ENCODE results near the gene TMUB1.
"Not testable (repeated sequence)": the region's sequence is repeated elsewhere in the genome, so short reads cannot be mapped to it uniquely, and the experiment has no call there.

TMUB1 gene

DNA sequence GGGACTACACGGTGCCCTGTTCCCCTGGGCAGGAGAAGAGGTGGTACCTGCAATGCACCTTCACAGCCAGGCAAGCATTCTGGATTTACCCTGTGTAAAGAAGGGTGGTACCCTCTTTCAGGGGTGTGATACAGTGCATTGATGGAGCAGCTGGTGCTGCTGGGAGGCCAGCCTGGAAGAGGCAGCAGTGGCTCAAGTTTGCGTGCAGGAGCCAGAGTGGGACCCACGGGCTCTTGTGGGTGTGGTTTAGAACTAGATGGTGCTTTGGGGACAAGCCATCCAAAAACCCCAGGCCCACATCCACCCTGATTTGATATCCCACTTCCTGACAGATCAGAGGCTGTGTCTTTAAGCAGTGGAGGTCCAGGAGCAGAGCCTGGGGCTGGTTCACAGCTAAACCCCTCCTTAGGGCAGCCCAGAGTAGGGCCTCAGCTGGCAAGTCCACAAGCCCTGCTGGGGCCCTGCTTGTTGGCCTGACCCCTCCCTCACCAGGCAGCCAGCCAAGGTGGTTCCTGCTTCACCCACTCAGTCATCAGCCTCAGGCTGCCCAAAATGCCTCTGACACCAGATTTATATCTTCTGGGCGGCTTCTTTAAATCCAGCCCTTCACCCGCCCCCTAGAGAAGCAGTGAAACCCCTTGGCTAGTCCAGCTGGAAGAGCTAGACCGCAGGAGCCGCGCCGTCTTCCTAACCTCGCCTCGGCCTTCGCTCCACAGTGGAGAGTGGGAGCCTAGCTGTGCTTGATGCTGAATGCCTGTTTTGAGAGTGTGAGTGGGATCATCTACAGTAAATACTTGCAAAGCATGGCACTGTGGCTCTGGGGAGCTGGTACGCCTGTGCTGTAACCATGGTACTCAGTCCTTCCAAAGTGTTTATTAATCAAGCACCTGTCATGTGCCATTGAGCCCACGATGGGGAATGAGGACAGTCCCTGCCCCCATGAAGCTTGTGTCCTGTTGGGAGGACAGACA lies 36.4 kb downstream of the TMUB1 start:
- H3K36me3 ChIP-seq (ENCODE audit: insufficient read depth, low read length): no peaks in the 10 kb centered on the region
- peaks cover 13% of the 10 kb centered on the region for H3K4me1 ChIP-seq (ENCODE audit: control insufficient read depth, insufficient read depth, low read length, unreplicated experiment)
- no peaks in the 10 kb centered on the region for H3K79me2 ChIP-seq (ENCODE audit: control insufficient read depth, insufficient read depth, low read length, unreplicated experiment)
- no peak overlapping the region for H2AFZ ChIP-seq (ENCODE audit: low read length, unreplicated experiment)
- H3K27me3 ChIP-seq (ENCODE audit: insufficient read depth, low read length): peaks cover 4% of the 10 kb centered on the region; the same call in 1 of the 2 replicates
- H3K27ac ChIP-seq (ENCODE audit: low read depth, low read length): no peak overlapping the region
- no peak overlapping the region for H3K4me3 ChIP-seq (ENCODE audit: low read depth, low read length)

- no peak overlapping the region for H2AFZ ChIP-seq (ENCODE audit: low read length, unreplicated experiment)
- H3K4me1 ChIP-seq (ENCODE audit: control insufficient read depth, insufficient read depth, low read length, unreplicated experiment): peaks cover 13% of the 10 kb centered on the region
- H3K27me3 ChIP-seq (ENCODE audit: insufficient read depth, low read length): peaks cover 4% of the 10 kb centered on the region; the same call in 1 of the 2 replicates
- H3K27ac ChIP-seq (ENCODE audit: low read depth, low read length): no peak overlapping the region
- H3K36me3 ChIP-seq (ENCODE audit: insufficient read depth, low read length): no peaks in the 10 kb centered on the region
- H3K4me3 ChIP-seq (ENCODE audit: low read depth, low read length): no peak overlapping the region
- H3K79me2 ChIP-seq (ENCODE audit: control insufficient read depth, insufficient read depth, low read length, unreplicated experiment): no peaks in the 10 kb centered on the region
These were observed 37.3 kb downstream of the TMUB1 start for GRCh38 chr7:151045967-151046366.

GRCh38 chr7:151045262-151045661 lies 38.0 kb downstream of the TMUB1 start:
- no peak overlapping the region for H2AFZ ChIP-seq (ENCODE audit: low read length, unreplicated experiment)
- no peaks in the 10 kb centered on the region for H3K79me2 ChIP-seq (ENCODE audit: control insufficient read depth, insufficient read depth, low read length, unreplicated experiment)
- no peaks in the 10 kb centered on the region for H3K27me3 ChIP-seq (ENCODE audit: insufficient read depth, low read length)
- no peaks in the 10 kb centered on the region for H3K36me3 ChIP-seq (ENCODE audit: insufficient read depth, low read length)
- no peak overlapping the region for H3K27ac ChIP-seq (ENCODE audit: low read depth, low read length)
- peaks cover 15% of the 10 kb centered on the region for H3K4me1 ChIP-seq (ENCODE audit: control insufficient read depth, insufficient read depth, low read length, unreplicated experiment)
- H3K4me3 ChIP-seq (ENCODE audit: low read depth, low read length): no peak overlapping the region

- Histone ChIP-seq H3K4me1 (ENCODE audit: control insufficient read depth, insufficient read depth, low read length, unreplicated experiment) (peaks cover 26% of the 10 kb centered on the region), H3K79me2 (ENCODE audit: control insufficient read depth, insufficient read depth, low read length, unreplicated experiment) (no peaks in the 10 kb centered on the region), H3K27me3 (ENCODE audit: insufficient read depth, low read length) (no peaks in the 10 kb centered on the region), H3K36me3 (ENCODE audit: insufficient read depth, low read length) (no peaks in the 10 kb centered on the region), H2AFZ (ENCODE audit: low read length, unreplicated experiment) (no peak overlapping the region), H3K27ac (ENCODE audit: low read depth, low read length) (no peak overlapping the region), H3K4me3 (ENCODE audit: low read depth, low read length) (no peak overlapping the region)
These were observed 39.3 kb downstream of the TMUB1 start for GRCh38 chr7:151043959-151044358.

DNA sequence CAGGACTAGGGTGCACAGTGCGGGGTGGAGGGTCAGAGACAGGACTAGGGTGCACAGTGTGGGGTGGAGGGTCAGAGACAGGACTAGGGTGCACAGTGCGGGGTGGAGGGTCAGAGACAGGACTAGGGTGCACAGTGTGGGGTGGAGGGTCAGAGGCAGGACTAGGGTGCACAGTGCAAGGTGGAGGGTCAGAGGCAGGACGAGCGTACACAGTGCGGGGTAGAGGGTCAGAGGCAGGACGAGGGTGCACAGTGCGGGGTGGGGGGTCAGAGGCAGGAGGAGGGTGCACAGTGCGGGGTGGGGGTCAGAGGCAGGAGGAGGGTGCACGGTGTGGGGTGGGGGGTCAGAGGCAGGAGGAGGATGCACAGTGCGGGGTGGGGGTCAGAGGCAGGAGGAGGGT lies 39.8 kb downstream of the TMUB1 start:
- not testable (repeated sequence) for H3K79me2 ChIP-seq (ENCODE audit: control insufficient read depth, insufficient read depth, low read length, unreplicated experiment); H2AFZ ChIP-seq (ENCODE audit: low read length, unreplicated experiment); H3K4me3 ChIP-seq (ENCODE audit: low read depth, low read length); H3K27me3 ChIP-seq (ENCODE audit: insufficient read depth, low read length); H3K27ac ChIP-seq (ENCODE audit: low read depth, low read length); H3K36me3 ChIP-seq (ENCODE audit: insufficient read depth, low read length)
- H3K4me1 ChIP-seq (ENCODE audit: control insufficient read depth, insufficient read depth, low read length, unreplicated experiment): peaks cover 31% of the 10 kb centered on the region

- H2AFZ ChIP-seq (ENCODE audit: low read length, unreplicated experiment): no peak overlapping the region
- no peaks in the 10 kb centered on the region for H3K27me3 ChIP-seq (ENCODE audit: insufficient read depth, low read length)
- no peak overlapping the region for H3K27ac ChIP-seq (ENCODE audit: low read depth, low read length)
These were observed 42.5 kb downstream of the TMUB1 start for GRCh38 chr7:151040616-151041375.

GRCh38 chr7:151039850-151040548 lies 43.3 kb downstream of the TMUB1 start:
- Histone ChIP-seq H3K27ac (ENCODE audit: low read depth, low read length) (peak overlapping the region; percentile 55), H2AFZ (ENCODE audit: low read length, unreplicated experiment) (no peak overlapping the region), H3K4me3 (ENCODE audit: low read depth, low read length) (no peak overlapping the region), H3K27me3 (ENCODE audit: insufficient read depth, low read length) (no peaks in the 10 kb centered on the region), H3K4me1 (ENCODE audit: control insufficient read depth, insufficient read depth, low read length, unreplicated experiment) (peaks cover 26% of the 10 kb centered on the region), H3K79me2 (ENCODE audit: control insufficient read depth, insufficient read depth, low read length, unreplicated experiment) (no peaks in the 10 kb centered on the region), H3K36me3 (ENCODE audit: insufficient read depth, low read length) (peaks cover 4% of the 10 kb centered on the region; the same call in 1 of the 2 replicates)

More at GRCh38 chr7:151040616-151041375, 42.5 kb downstream of the TMUB1 start:
- no peaks in the 10 kb centered on the region for H3K79me2 ChIP-seq (ENCODE audit: control insufficient read depth, insufficient read depth, low read length, unreplicated experiment)
- H3K4me3 ChIP-seq (ENCODE audit: low read depth, low read length): no peak overlapping the region
- H3K4me1 ChIP-seq (ENCODE audit: control insufficient read depth, insufficient read depth, low read length, unreplicated experiment): peaks cover 26% of the 10 kb centered on the region
- peaks cover 4% of the 10 kb centered on the region; the same call in 1 of the 2 replicates for H3K36me3 ChIP-seq (ENCODE audit: insufficient read depth, low read length)

DNA sequence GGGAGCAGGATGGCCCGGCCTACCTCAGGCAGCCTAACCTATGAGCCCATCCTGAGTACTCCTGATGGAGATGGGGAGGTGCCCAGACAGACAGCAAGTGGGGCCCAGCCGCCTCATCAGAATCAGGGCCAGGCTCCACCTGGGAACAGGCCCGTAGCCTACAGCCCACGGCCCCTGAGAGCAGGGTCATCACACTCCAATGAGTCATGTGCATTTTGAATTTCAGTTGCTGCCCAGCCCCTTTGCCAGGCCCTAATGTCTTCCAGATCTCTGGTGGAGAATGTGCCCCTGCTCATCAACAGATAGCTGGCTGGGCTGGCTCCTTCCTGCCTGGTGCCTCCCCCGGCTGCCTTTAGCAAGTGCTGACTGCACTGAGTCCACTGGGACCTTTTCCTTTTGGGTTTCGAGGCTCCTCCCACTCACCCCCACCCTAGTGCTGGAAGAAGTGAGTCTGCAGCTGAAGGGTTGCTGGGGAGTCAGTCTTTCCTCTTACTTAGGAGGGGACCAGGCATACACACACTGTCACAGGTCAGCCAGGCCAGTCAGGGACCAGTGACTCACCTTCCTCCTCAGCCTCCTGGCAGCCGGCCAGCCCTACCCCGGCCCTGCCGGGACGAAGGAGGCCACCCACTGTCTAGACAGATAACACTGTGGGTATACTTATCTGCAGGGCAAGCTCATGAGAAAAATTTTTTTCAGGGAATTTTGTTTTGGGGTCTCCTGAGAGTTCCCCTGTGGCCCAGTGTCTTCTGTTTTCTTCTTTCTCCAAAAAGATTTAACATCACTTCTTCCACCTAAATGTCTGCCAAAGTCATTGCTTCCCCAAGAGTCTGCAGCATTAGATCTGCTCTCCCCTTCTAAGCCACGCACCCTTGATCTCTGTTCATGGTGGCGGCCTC lies 44.1 kb downstream of the TMUB1 start:
- Histone ChIP-seq H3K27ac (ENCODE audit: low read depth, low read length) (peak overlapping the region; percentile 95), H3K36me3 (ENCODE audit: insufficient read depth, low read length) (peaks cover 4% of the 10 kb centered on the region; the same call in 1 of the 2 replicates), H3K4me3 (ENCODE audit: low read depth, low read length) (peak overlapping the region; percentile 12; the same call in 1 of the 2 replicates)

DNA sequence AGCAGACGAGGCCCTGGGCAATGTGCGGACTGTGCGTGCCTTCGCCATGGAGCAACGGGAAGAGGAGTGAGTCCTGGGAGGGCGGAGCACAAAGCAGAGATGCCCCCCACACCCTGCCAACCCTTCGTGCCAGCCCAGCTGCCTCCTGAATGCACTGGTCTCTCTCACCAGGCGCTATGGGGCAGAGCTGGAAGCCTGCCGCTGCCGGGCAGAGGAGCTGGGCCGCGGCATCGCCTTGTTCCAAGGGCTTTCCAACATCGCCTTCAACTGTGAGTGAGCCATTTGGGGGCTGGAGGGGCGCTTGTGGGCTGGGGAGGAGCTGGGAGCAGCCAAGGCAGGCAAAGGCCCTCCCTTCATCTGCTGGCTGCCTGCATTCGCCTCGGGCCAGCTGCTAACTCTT lies 47.4 kb downstream of the TMUB1 start:
- Histone ChIP-seq H2AFZ (ENCODE audit: low read length, unreplicated experiment) (no peak overlapping the region), H3K27ac (ENCODE audit: low read depth, low read length) (no peak overlapping the region), H3K4me3 (ENCODE audit: low read depth, low read length) (no peak overlapping the region), H3K4me1 (ENCODE audit: control insufficient read depth, insufficient read depth, low read length, unreplicated experiment) (peaks cover 26% of the 10 kb centered on the region), H3K36me3 (ENCODE audit: insufficient read depth, low read length) (peaks cover 4% of the 10 kb centered on the region; the same call in 1 of the 2 replicates), H3K79me2 (ENCODE audit: control insufficient read depth, insufficient read depth, low read length, unreplicated experiment) (no peaks in the 10 kb centered on the region), H3K27me3 (ENCODE audit: insufficient read depth, low read length) (no peaks in the 10 kb centered on the region)

More for the DNA sequence above, 44.1 kb downstream of the TMUB1 start:
- no peaks in the 10 kb centered on the region for H3K79me2 ChIP-seq (ENCODE audit: control insufficient read depth, insufficient read depth, low read length, unreplicated experiment)
- H3K27me3 ChIP-seq (ENCODE audit: insufficient read depth, low read length): no peaks in the 10 kb centered on the region
- H2AFZ ChIP-seq (ENCODE audit: low read length, unreplicated experiment): no peak overlapping the region
- peaks cover 26% of the 10 kb centered on the region for H3K4me1 ChIP-seq (ENCODE audit: control insufficient read depth, insufficient read depth, low read length, unreplicated experiment)

All from ACC112 (cell line).